ENCODE data around the gene FOXM1. TPM values are rescaled to one million over a fixed set of nuclear protein-coding genes. Genes with fewer than 3 reads are reported as not detected.

The FOXM1 gene
- total and polyA plus RNA-seq, 2 of the 13 experiments (the other 11 are each of a cell fraction or from before 2014, with no cell fraction given), result 17.1 to 25.9 TPM

DNA sequence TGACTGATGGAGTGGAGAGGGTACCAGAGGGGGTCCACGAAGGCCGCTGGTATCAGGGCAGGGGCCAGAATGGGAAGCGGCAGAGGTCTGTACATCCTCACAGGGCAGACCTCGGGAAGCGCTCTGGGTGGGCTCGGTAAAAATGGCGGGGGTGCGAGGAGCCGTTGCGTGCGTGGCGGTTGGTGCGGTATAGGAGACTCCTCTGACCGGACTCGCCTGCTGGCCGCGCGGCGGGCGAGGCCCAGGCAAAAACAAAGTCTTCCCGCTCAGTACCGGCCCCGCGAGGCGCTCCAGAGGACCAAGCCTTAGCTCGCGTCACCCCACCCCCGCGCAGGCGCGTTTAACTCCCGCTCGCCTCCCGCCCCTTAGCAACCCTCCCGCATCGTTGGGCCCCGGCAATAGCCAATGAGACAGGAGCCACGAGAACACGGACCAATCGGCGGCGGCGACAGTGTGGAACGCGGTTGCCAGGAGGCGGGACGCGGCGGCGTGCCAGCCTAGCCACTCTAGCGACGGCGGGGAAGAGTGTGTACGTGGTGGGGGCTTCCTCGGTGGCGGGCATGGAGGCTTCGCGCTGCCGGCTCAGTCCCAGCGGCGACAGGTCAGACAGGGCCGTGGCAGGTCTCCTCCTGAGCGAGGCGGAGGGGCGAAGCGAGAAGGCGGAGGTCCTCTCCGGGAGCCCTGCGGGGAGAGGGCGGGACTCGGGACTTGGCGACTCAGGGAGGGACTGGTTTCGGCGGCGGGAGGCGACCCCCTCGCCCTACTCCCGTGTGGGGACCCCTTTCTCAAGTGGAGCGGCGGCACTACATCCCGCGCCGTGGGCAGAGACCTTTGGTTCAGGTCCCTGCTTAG, 13.6 kb upstream of the FOXM1 start, which contains the start of gene TULP3 (continued):
- peak; percentile 80; the same call in 1 of the 2 replicates for TF ChIP-seq NFKB2 (CRISPR knock-in tag; IDR thresholded peaks at IDR 0.05; ENCODE audit: borderline replicate concordance)
- no peak for TF ChIP-seq SSRP1 (CRISPR knock-in tag; IDR thresholded peaks at IDR 0.05)
- no peak for TF ChIP-seq CBX2 (IDR thresholded peaks at IDR 0.05; ENCODE audit: low read depth, low read length)
- no peak for TF ChIP-seq CBX2 (CRISPR knock-in tag; IDR thresholded peaks at IDR 0.05; ENCODE audit: low read depth)
- TF ChIP-seq, protein P1, sequence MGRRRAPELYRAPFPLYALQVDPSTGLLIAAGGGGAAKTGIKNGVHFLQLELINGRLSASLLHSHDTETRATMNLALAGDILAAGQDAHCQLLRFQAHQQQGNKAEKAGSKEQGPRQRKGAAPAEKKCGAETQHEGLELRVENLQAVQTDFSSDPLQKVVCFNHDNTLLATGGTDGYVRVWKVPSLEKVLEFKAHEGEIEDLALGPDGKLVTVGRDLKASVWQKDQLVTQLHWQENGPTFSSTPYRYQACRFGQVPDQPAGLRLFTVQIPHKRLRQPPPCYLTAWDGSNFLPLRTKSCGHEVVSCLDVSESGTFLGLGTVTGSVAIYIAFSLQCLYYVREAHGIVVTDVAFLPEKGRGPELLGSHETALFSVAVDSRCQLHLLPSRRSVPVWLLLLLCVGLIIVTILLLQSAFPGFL (CRISPR knock-in tag; IDR thresholded peaks at IDR 0.05), result no peak
- no peak for TF ChIP-seq GPN1 (CRISPR knock-in tag; IDR thresholded peaks at IDR 0.05; ENCODE audit: borderline replicate concordance)
- peak; percentile 93 for TF ChIP-seq TGIF2 (CRISPR knock-in tag; IDR thresholded peaks at IDR 0.05)
- TF ChIP-seq NFE2L2 (IDR thresholded peaks at IDR 0.05; ENCODE audit: low read length), result no peak
- TF ChIP-seq ZNF709 (CRISPR knock-in tag; IDR thresholded peaks at IDR 0.05), result peak; percentile 94
- TF ChIP-seq MTF1 (CRISPR knock-in tag; IDR thresholded peaks at IDR 0.05), result no peak
- no peak for TF ChIP-seq SIX1 (CRISPR knock-in tag; IDR thresholded peaks at IDR 0.05; ENCODE audit: borderline replicate concordance)
- TF ChIP-seq, protein P2, sequence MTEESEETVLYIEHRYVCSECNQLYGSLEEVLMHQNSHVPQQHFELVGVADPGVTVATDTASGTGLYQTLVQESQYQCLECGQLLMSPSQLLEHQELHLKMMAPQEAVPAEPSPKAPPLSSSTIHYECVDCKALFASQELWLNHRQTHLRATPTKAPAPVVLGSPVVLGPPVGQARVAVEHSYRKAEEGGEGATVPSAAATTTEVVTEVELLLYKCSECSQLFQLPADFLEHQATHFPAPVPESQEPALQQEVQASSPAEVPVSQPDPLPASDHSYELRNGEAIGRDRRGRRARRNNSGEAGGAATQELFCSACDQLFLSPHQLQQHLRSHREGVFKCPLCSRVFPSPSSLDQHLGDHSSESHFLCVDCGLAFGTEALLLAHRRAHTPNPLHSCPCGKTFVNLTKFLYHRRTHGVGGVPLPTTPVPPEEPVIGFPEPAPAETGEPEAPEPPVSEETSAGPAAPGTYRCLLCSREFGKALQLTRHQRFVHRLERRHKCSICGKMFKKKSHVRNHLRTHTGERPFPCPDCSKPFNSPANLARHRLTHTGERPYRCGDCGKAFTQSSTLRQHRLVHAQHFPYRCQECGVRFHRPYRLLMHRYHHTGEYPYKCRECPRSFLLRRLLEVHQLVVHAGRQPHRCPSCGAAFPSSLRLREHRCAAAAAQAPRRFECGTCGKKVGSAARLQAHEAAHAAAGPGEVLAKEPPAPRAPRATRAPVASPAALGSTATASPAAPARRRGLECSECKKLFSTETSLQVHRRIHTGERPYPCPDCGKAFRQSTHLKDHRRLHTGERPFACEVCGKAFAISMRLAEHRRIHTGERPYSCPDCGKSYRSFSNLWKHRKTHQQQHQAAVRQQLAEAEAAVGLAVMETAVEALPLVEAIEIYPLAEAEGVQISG (CRISPR knock-in tag; IDR thresholded peaks at IDR 0.05), result peak; percentile 88
- no peak for TF ChIP-seq ARNTL (CRISPR knock-in tag; IDR thresholded peaks at IDR 0.05)
- no peak for TF ChIP-seq KDM6A (CRISPR knock-in tag; IDR thresholded peaks at IDR 0.05; ENCODE audit: low read depth)
- TF ChIP-seq, protein P3, sequence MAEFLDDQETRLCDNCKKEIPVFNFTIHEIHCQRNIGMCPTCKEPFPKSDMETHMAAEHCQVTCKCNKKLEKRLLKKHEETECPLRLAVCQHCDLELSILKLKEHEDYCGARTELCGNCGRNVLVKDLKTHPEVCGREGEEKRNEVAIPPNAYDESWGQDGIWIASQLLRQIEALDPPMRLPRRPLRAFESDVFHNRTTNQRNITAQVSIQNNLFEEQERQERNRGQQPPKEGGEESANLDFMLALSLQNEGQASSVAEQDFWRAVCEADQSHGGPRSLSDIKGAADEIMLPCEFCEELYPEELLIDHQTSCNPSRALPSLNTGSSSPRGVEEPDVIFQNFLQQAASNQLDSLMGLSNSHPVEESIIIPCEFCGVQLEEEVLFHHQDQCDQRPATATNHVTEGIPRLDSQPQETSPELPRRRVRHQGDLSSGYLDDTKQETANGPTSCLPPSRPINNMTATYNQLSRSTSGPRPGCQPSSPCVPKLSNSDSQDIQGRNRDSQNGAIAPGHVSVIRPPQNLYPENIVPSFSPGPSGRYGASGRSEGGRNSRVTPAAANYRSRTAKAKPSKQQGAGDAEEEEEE (CRISPR knock-in tag; IDR thresholded peaks at IDR 0.05; ENCODE audit: borderline replicate concordance), result peak; percentile 86; the same call in 1 of the 2 replicates
- TF ChIP-seq LCORL (IDR thresholded peaks at IDR 0.05), result no peak
- TF ChIP-seq LCORL (CRISPR knock-in tag; IDR thresholded peaks at IDR 0.05), result peak; percentile 85
- peak in 1 of 2 experiments; percentile 61; a peak in 1 of 4 replicates for TF ChIP-seq KLF16 (CRISPR knock-in tag; IDR thresholded peaks at IDR 0.05)
- TF ChIP-seq NFATC3 (CRISPR knock-in tag; IDR thresholded peaks at IDR 0.05), result no peak
- no peak for TF ChIP-seq ZNF34 (CRISPR knock-in tag; IDR thresholded peaks at IDR 0.05; ENCODE audit: borderline replicate concordance)
- TF ChIP-seq PTBP1 (IDR thresholded peaks at IDR 0.05; ENCODE audit: low read depth, low read length, poor library complexity, severe bottlenecking), result no peak
- TF ChIP-seq ZSCAN12 (CRISPR knock-in tag; IDR thresholded peaks at IDR 0.05), result no peak
- no peak for TF ChIP-seq ATF7 (IDR thresholded peaks at IDR 0.05)
- peak; percentile 48; the same call in 1 of the 2 replicates for TF ChIP-seq ATF7 (CRISPR knock-in tag; IDR thresholded peaks at IDR 0.05)
- no peak for TF ChIP-seq ZNF383 (CRISPR knock-in tag; IDR thresholded peaks at IDR 0.05; ENCODE audit: borderline replicate concordance)
- 0 out of 2 replicates have a peak, but pooled peaks have one; percentile 34 for TF ChIP-seq SOX5 (CRISPR knock-in tag; IDR thresholded peaks at IDR 0.05; ENCODE audit: borderline replicate concordance)
- peak; percentile 90 for TF ChIP-seq ZNF883 (CRISPR knock-in tag; IDR thresholded peaks at IDR 0.05; ENCODE audit: not compliant biosample characterization)
